GOT3 (cell line): ENCODE measurements around the gene SORCS1.
"Not testable (repeated sequence)": the region's sequence is repeated elsewhere in the genome, so short reads cannot be mapped to it uniquely, and the experiment has no call there.

Source experiments
- DNase-seq: peaks from one replicate; lab custom pipeline; 2025; ENCODE audit warnings: mixed read lengths; lab: John Stamatoyannopoulos, UW

SORCS1 gene

DNA sequence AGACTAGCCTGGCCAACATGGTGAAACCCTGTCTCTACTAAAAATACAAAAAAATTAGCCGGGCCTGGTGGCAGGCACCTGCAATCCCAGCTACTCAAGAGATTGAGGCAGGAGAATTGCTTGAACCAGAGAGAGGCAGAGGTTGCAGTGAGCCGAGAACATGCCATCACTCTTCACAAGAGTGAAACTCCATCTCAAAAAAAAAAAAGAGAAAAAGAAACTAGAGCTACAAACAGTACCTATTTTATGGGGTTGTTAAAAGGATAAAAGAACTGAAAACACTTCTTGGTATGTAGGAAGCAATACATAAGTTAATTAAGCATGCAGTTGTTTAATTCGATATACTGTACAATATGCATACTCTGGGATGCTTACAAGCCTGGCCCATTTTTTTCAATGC is 216.9 kb downstream of the SORCS1 start:
- no peak for DNase-seq

DNA sequence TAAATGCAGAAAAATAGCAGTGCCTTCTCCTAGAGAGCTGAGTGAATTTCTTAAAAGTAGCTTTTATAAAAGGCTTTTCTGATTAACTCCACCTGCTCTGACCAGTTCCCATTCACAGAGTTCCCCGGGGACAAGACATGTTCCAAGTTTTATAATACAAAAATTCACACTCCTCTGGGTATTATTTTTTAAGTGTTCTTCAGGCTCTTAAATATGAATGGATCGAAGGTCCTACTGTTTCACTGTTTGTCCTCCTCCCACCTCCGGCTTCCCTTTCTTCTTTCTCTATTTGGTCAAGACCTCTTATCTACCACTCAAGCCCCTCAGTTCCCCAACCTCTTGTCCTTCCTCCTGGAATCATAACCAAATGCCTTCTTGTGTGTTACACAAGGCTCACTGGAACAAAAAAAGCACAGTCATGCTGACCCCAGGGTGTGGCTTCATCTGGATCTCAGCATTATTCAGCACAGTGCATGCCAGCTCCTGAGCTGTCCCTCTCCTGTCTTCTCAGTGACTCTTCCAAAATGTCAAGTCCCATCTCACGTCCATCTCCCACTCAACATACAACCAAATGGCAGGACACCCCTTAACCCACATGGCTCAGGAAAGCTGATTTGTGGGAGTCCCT is 222.4 kb downstream of the SORCS1 start:
- DNase-seq: no peak

- no peak for DNase-seq
Measured at GRCh38 chr10:106941297-106942034, 223.0 kb downstream of the SORCS1 start.

- DNase-seq: no peak
Measured at GRCh38 chr10:106938513-106938912, 226.0 kb downstream of the SORCS1 start.

GRCh38 chr10:106935978-106936451 is 228.5 kb downstream of the SORCS1 start:
- DNase-seq: no peak

DNA sequence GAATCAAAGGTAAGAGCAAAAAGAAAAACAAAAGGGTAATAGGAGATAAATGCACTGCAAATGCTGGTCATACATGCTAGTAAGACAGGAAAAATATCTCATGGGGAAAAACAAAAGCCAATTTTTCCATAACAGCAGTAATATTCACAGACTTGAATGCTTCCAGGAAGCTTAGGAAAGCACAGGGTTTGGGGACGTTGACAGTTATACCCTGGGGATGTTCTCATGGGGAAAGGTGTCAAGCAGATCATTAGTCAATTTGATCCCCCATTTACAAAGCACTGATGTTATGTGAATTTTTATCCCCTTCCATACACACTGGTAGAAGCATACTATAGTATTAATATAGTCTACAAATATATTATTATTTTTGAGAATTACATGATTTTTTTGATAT is 232.7 kb downstream of the SORCS1 start:
- no peak for DNase-seq

DNA sequence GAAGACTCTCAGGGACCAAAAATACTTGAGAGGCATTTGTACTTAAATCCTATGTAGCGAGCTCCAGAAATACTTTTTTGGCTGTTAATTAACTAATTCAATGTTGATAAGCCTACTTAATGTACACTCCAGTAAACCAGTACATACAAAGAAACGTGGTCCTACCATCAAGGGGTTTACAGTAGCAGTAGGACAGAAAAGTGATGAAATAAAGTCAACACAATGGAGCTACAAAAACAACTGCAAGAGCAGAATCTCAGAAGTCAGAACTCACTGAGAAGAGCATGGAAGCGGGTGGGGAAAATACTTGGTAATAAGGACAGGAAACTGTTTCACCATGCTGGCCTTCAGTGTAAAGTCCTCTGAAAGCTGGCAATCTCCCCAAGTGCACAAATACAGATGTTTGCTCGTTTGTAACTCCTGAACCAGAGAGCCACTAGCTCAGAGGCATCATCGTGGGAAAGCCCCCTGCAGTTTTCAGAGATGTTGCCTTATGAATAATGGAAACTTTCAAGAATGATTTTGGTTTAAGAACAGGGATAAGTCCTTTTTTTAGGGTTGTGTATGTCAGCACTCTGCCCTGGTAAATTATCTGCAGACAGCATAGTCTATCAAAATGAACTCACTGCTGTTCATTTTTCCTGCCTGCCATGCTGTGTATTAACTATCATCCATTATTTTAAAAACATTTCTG is 233.2 kb downstream of the SORCS1 start:
- no peak for DNase-seq

DNA sequence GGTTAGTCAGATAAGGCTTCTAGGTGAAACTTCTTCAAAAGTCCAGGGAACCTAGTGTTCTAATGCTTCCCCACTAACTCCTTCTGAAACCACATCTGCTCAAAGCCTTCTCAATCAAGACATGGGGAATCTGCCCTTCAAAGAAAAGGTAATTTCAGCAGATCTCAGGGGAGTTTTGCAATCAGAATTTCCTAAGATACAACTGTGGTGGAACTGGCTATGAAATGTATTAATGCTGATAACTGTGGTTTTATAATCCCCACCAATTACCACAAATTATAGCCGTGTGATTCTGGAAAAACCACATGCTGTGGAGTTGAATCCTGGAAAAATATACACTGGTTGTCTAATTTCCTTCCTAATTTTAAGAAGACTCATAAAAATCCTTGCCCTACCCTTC is 233.8 kb downstream of the SORCS1 start:
- no peak for DNase-seq

DNA sequence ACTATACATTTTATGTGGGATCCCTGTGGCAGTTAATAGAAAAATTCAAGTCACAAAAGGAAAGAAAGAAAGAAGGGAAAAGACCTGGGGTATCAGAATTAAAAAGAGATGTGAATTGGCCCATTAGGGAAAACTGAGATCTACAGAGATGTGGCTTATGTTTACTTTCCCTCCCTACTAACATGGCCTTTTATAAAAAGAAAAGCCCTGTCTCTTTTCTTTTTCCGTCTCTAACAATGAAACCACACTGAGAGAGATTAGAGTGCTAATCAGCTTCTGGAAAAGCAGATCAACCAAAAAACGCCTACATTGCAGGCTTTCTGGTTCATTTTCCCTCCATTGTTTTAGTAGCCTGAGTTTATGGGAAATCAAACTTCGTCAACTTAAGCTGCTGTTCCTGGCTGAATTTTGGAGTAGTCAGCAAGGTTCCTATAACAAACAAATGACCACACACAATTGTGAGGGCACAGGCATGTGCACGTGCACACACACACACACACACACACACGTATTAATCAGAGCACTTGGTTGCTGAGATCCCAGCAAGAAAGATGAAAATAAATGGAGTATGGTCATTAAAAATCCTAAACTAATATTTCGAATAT is 235.1 kb downstream of the SORCS1 start:
- DNase-seq: no peak

DNA sequence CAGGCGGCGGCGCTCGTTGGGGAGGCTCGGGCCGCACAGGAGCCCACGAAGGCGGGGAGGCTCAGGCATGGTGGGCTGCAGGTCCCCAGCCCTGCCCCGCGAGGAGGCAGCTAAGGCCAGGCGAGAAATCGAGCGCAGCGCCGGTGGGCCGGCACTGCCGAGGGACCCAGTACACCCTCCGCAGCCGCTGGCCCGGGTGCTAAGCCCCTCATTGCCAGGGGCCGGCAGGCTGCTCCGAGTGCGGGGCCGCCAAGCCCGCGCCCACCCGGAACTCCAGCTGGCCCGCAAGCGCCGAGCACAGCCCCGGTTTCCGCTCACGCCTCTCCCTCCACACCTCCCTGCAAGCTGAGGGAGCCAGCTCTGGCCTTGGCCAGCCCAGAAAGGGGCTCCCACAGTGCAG is 236.4 kb downstream of the SORCS1 start:
- not testable (repeated sequence) for DNase-seq

- no peak for DNase-seq
Measured at GRCh38 chr10:106925191-106925590, 239.3 kb downstream of the SORCS1 start.

GRCh38 chr10:106920538-106920937 is 244.0 kb downstream of the SORCS1 start:
- no peak for DNase-seq

DNA sequence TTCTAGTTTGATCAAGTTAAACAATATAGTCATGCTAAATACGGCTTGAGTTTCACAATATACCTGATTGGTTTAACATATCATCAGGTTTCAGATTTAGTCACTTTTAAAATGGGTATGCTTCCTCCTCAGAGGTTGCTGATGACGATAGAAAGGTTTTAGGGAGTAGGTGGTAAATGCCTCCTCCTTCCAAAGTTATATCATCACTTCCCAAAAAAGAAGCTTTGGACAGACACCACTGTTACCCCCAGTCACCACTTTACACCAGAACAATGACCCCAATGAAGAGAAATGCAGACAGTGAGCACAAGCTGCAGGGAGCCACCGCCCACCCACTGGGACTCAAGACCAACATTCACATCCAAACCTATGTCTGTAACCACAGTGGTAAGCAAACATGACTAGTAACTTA is 244.6 kb downstream of the SORCS1 start:
- no peak for DNase-seq

DNA sequence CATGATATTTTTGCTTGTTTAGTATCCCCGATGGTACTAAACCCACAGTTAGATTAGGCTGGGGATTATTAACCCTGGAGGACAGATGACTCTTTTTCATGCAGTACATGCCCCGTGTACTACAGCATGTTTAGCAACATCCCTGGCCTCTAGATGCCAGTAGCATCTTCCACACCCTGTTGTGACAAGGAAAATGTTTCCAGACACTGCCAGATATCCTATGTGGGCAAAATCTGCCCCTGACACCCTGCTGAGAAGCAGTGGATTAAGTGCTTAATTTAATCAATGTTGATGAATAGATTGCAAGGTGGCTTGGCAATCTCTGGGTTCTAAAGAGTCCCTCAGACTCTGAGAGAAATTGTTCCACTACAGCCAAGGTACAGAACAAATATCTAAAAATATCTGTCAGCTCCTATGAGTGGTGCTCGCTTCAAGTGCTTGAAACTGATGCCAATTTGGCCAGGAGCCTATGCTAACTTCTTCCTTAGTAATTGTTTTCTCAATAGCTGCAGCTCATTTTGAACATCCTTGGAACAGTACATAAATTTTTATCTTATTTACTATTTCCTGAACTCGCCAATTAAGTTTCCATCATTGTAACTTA is 247.0 kb downstream of the SORCS1 start:
- no peak for DNase-seq

- DNase-seq: no peak
Measured at GRCh38 chr10:106914016-106914415, 250.5 kb downstream of the SORCS1 start.

DNA sequence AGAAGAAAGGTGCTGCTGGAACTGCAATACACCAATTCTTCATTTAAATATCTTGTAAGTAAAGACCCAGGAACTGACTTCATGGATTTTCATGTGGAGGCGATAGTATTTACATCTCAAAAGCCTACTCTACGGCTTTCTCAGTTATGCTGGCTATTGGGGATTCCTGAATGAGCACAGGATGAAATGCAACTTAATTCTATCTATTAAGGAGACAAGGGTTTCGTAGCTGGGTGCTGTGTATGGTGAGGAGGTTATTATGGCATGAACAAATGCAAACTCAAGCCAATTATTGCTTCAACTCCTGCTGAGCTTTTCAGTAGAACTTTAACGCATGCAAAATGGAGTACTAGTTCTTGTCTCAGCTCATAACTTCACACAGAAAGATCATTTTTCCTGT is 251.2 kb downstream of the SORCS1 start:
- no peak for DNase-seq

GRCh38 chr10:106911096-106911495 is 253.4 kb downstream of the SORCS1 start:
- no peak for DNase-seq

DNA sequence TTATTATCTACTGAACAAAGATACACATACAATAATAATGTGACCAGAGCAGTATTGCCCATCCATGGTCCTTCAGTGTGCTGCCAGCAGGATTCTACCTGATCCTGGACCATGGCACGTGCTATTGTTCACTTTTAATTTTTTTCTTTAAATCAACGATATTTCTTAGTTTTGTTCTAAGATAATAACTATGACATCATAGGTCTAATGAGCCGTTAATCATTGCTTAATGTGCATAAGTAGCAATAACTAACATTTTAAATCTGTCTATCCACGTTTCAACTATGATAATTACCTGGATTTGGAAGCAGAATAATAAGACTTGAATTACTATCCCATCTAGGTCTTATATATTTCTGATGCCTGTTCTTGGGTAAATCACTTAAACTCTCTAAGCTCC is 253.8 kb downstream of the SORCS1 start:
- DNase-seq: no peak

DNA sequence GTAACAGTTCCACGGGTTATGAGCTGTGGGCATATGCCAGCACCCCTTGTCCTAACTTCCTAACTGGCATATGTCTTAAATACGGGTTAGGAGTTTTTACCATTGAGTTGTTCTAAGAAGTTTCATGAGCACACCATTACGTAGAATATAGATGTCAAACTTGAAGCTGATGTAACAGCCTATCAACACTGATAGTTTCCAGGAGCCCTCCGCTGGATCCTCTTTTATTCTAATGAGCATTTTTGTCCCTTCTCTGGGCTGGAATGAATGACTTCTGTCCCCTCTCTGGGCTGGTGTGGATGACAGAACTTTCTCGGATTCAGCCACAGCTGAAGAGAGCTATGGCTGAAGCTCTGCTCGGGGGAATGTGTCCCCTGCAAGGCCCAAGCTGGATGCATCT is 256.3 kb downstream of the SORCS1 start:
- no peak for DNase-seq

DNA sequence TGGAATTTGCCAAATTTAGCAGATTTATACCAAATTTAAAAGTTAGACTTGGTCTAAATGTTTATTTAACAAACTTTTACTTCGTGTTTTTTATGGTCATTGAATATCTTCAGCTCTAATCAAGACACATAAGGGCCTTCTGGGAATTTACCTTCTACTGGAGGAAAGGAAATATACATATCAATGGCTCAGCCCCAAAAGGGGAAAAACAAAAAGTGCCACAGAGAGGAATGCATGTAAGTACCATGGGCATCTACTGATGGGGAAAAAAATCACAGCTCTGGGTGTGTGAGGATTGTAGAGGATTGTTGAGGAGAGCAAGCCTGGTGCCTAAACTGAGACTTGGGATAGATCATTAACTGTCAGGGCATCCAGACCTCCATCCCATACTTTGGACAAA is 260.3 kb downstream of the SORCS1 start:
- no peak for DNase-seq

- DNase-seq: no peak
Measured at GRCh38 chr10:106903180-106903579, 261.3 kb downstream of the SORCS1 start.

DNA sequence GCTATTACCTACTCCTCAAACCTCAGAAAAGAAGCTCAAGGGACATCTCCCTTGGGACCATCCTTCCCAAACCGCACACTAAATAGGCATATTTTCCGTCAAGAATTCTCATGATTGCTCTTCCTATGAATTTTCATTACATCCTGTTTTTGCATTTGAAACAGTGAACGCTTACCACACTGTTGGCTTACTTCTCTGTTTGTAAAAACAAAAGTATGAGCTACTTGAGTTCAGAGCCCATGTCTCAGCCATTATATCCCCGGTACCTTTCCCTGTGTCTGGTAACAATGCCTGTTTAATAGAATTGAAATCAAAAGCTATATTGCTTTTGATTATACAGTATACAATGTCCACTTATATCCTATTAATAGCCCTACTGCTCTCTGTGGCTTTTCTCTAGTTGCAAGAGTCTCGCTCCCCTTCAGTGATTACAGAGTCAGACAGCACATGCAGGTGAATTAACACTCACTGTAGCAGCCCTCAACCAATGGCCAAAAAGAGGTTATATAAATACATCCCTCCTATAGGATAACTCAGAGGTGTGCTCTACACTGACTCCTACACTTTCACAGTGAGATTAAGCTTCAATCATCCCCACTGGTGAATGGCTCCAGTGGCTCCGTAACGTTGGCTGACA is 264.4 kb downstream of the SORCS1 start:
- DNase-seq: no peak
